Endothelial cell of umbilical vein (primary cell): ENCODE results near the gene CNTN2. TPM values are rescaled to one million over a fixed set of nuclear protein-coding genes. Genes with fewer than 3 reads are reported as not detected.

Experiments
- BruUV-seq: library from RNA; stranded (reverse); fragments of 400-500 nt; replicated peaks from 2 replicates; lab custom pipeline; 2021; lab: Mats Ljungman, UMichigan
- CTCF ChIA-PET: fragments of 300-600, 350-600 bp; sonication (Branson Sonifier 250); formaldehyde crosslinking; loops from one replicate; lab custom pipeline; 2021; ENCODE audit warnings: antibody characterized with exemption, inconsistent platforms; lab: Charles Lee
- POLR2A ChIA-PET: fragments of 300-600, 350-600 bp; sonication (Branson Sonifier 250); formaldehyde crosslinking; loops from one replicate; lab custom pipeline; 2021; ENCODE audit warnings: antibody characterized with exemption, inconsistent platforms; lab: Charles Lee
- DNase-seq: peaks from one replicate; pipeline ENCODE4 v3.0.0-alpha.2; 2011; ENCODE audit warnings: low read depth, low spot score
- FAIRE-seq: peaks from 2 replicates; lab custom pipeline; 2011; peaks lifted over from hg19 to GRCh38; lab: Jason Lieb, UNC
- H2AFZ ChIP-seq: 2 replicates; pipeline ENCODE4 v1.6.0; 2012; ENCODE audit warnings: low read depth, low read length, control low read depth, inconsistent platforms
- H3K27ac ChIP-seq: 2 replicates; pipeline ENCODE4 v1.5.1; 2011; ENCODE audit warnings: low read depth, mild to moderate bottlenecking, control low read depth, low read length, moderate library complexity; ENCODE audit not compliant: insufficient read depth
- H3K27me3 ChIP-seq, 2 experiments: 2 replicates each; pipeline versions ENCODE4 v1.6.0 to v1.6.1; 2011; ENCODE audit warnings: low read length in 2 of 2, mixed read lengths in 1 of 2; ENCODE audit not compliant: control insufficient read depth in 2 of 2, insufficient read depth in 2 of 2
- H3K36me3 ChIP-seq, 2 experiments: 2 replicates in 1 of 2; 3 replicates in 1 of 2; pipeline ENCODE4 v1.5.1; 2011; ENCODE audit warnings: low read length in 2 of 2, mild to moderate bottlenecking in 1 of 2, moderate library complexity in 1 of 2; ENCODE audit not compliant: control insufficient read depth in 2 of 2, insufficient read depth in 2 of 2; ENCODE audit errors: extremely low read depth in 1 of 2
- H3K4me1 ChIP-seq: 3 replicates; pipeline ENCODE4 v1.5.1; 2011; ENCODE audit warnings: mild to moderate bottlenecking, low read length; ENCODE audit not compliant: control insufficient read depth, insufficient read depth; ENCODE audit errors: extremely low read depth
- H3K4me2 ChIP-seq: 2 replicates; pipeline ENCODE4 v1.6.1; 2011; ENCODE audit warnings: low read length, control low read depth, mixed read lengths; ENCODE audit not compliant: insufficient read depth
- H3K4me3 ChIP-seq, 3 experiments: fragments of 200-600 bp in 1 of 3; sonication (generic), shearing (Covaris generic) in 1 of 3; replicated peaks in 1 of 3; 2 replicates each; pipeline ENCODE4 v1.5.1; 2011 to 2016; ENCODE audit warnings: control low read depth in 3 of 3, low read length in 3 of 3, mild to moderate bottlenecking in 2 of 3, inconsistent platforms in 1 of 3, low read depth in 1 of 3, moderate library complexity in 1 of 3; ENCODE audit not compliant: insufficient read depth in 1 of 3
- H3K79me2 ChIP-seq: 2 replicates; pipeline ENCODE4 v1.6.0; 2012; ENCODE audit warnings: low read length, inconsistent platforms; ENCODE audit not compliant: control insufficient read depth, insufficient read depth
- H3K9ac ChIP-seq: replicated peaks from 2 replicates; pipeline ENCODE3; 2011; ENCODE audit warnings: low read length, control low read depth; ENCODE audit not compliant: insufficient read depth; ENCODE audit errors: extremely low read depth
- H3K9me1 ChIP-seq: replicated peaks from 3 replicates; pipeline ENCODE4 v1.6.0; 2011; ENCODE audit warnings: mild to moderate bottlenecking, low read length; ENCODE audit not compliant: control insufficient read depth, insufficient read depth; ENCODE audit errors: extremely low read depth
- H3K9me3 ChIP-seq: replicated peaks from 2 replicates; pipeline ENCODE4 v1.5.1; 2012; ENCODE audit warnings: low read length, inconsistent platforms; ENCODE audit not compliant: control insufficient read depth, insufficient read depth
- H4K20me1 ChIP-seq: replicated peaks from 2 replicates; pipeline ENCODE3; 2011; ENCODE audit warnings: mild to moderate bottlenecking, low read length; ENCODE audit not compliant: control insufficient read depth, insufficient read depth; ENCODE audit errors: extremely low read depth
- CTCF ChIP-seq, 2 donors: IDR thresholded peaks; 1 replicate in 1 of 2; 2 replicates in 1 of 2; pipeline ENCODE4 v1.5.1; 2011; ENCODE audit warnings: low read length in 2 of 2, mild to moderate bottlenecking in 2 of 2, moderate library complexity in 2 of 2, control low read depth in 1 of 2, inconsistent platforms in 1 of 2, low read depth in 1 of 2; ENCODE audit not compliant: insufficient read depth in 1 of 2; ENCODE audit errors: extremely low read depth in 1 of 2
- FOS ChIP-seq: IDR thresholded peaks from 2 replicates; pipeline ENCODE4 v1.6.1; 2011; ENCODE audit warnings: mild to moderate bottlenecking, low read length, moderate library complexity, borderline replicate concordance; ENCODE audit not compliant: insufficient read depth
- GATA2 ChIP-seq: IDR thresholded peaks from 2 replicates; pipeline ENCODE4 v1.7.0; 2011; ENCODE audit warnings: low read depth, mild to moderate bottlenecking, moderate library complexity, mixed read lengths, low read length; ENCODE audit not compliant: insufficient read length, insufficient read depth
- POLR2A ChIP-seq: IDR thresholded peaks from 2 replicates; pipeline ENCODE4 v1.6.1; 2012; ENCODE audit warnings: low read depth, mild to moderate bottlenecking, control low read depth, low read length
- POLR2AphosphoS5 ChIP-seq: IDR thresholded peaks from 2 replicates; pipeline ENCODE4 v1.6.1; 2012; ENCODE audit warnings: low read depth, mild to moderate bottlenecking, control low read depth, low read length, moderate library complexity; ENCODE audit not compliant: insufficient read depth
- dilution Hi-C: fragments of 300-500 bp; cut with MboI; formaldehyde crosslinking; loops from one replicate; pipeline ENCODE4 v1.15.0; 2019; ENCODE audit warnings: low sequenced_read_pairs; ENCODE audit not compliant: extremely low pct_ligation_motif_present
- intact Hi-C: fragments of 100-400 bp; cut with micrococcal nuclease; formaldehyde crosslinking; loops from one replicate; pipeline ENCODE4 v1.10.0; 2022
- polyA plus RNA-seq, 4 experiments: library from polyadenylated mRNA; depleted of rRNA in 3 of 4; stranded (reverse) in 3 of 4; unstranded in 1 of 4; fragments of >200 nt; gene quantifications; 2 replicates each; pipeline versions ENCODE4 v1.2.1 to v1.2.3, GENCODE V29; 2011 to 2012; ENCODE audit warnings: missing spikeins in 1 of 4
- total RNA-seq: library from RNA; stranded (reverse); gene quantifications from 2 replicates; pipeline ENCODE4 v1.2.3, GENCODE V29; 2021
- TF ChIP-seq, protein P1 (sequence below): IDR thresholded peaks from 2 replicates; pipeline ENCODE4 v1.6.1; 2011; ENCODE audit not compliant: insufficient read depth, insufficient read length

The CNTN2 gene
- total and polyA plus RNA-seq, 2 donors (not counting 3 experiments of a cell fraction or from before 2014, with no cell fraction given), result not detected

GRCh38 chr1:205060746-205061145 is 17.7 kb downstream of the CNTN2 start:
- no peak for FAIRE-seq
- Histone ChIP-seq H3K9ac (no peak overlapping the region), H3K4me2 (no peak overlapping the region), H3K4me1 (no peaks in the 10 kb centered on the region), H3K36me3 (no peaks in the 10 kb centered on the region), H3K79me2 (no peaks in the 10 kb centered on the region), H3K27me3 (peaks cover 0 to 2% of the 10 kb centered on the region in 2 experiments), H3K9me3 (no peaks in the 10 kb centered on the region), H3K9me1 (no peaks in the 10 kb centered on the region), H3K4me3 (no peak overlapping the region), H3K27ac (no peak overlapping the region), H2AFZ (no peak overlapping the region), H4K20me1 (no peaks in the 10 kb centered on the region)
- BruUV-seq, result no TSS peak
- DNase-seq, result no peak
- dilution Hi-C loops, result no loop called here
- ChIA-PET POLR2A (no interaction called here), CTCF (interaction anchor here (1.2 to 4.0 kb wide), 25 partner anchors 9 to 427 kb away, joined by 3 to 304 read pairs (median 21); no protein-coding TSS in a partner anchor)
- intact Hi-C loops, result loop anchor here (1.0 to 2.0 kb wide), 3 partner anchors 71 to 196 kb away; no protein-coding TSS in a partner anchor
- TF ChIP-seq GATA2 (no peak), FOS (no peak), POLR2A (no peak), POLR2AphosphoS5 (no peak), CTCF (IDR thresholded peaks at IDR 0.05; ENCODE audit: extremely low read depth in 1 of 2, insufficient read depth in 1 of 2, low read depth in 1 of 2, low read length in 2 of 2) (no peak)
- TF ChIP-seq, protein P1, sequence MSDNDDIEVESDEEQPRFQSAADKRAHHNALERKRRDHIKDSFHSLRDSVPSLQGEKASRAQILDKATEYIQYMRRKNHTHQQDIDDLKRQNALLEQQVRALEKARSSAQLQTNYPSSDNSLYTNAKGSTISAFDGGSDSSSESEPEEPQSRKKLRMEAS, result no peak
